SK-N-MC (cell line): ENCODE data around the gene PKD2L2.

Experiments used
- EZH2 ChIP-seq: fragments of 200-600 bp; sonication (generic); IDR thresholded peaks from one replicate; pipeline ENCODE4 v1.6.1; 2017; ENCODE audit warnings: antibody characterized with exemption
- FOXP2 ChIP-seq: optimal IDR thresholded peaks from 2 replicates; pipeline ENCODE3; 2011; ENCODE audit warnings: mild to moderate bottlenecking, moderate library complexity; ENCODE audit not compliant: insufficient read depth; ENCODE audit errors: extremely low read length, control extremely low read depth
- POLR2AphosphoS5 ChIP-seq: IDR thresholded peaks from 2 replicates; pipeline ENCODE4 v1.6.1; 2012; ENCODE audit warnings: mild to moderate bottlenecking, low read depth, low read length, borderline replicate concordance

- TF ChIP-seq POLR2AphosphoS5 (no peak), EZH2 (no peak), FOXP2 (no peak)
Observed at GRCh38 chr5:137890845-137891244, 1.6 kb downstream of the PKD2L2 start.
